A549 (cell line): ENCODE data around the gene TCF20.

Experiments
- BHLHE40 ChIP-seq: IDR thresholded peaks from 2 replicates; pipeline ENCODE4 v1.6.1; 2012; ENCODE audit warnings: low read depth, low read length, inconsistent platforms
- JUNB ChIP-seq: fragments of >200 bp; sonication (Bioruptor Twin); formaldehyde crosslinking; IDR thresholded peaks from 2 replicates; pipeline ENCODE4 v1.6.1; 2016
- POLR2A ChIP-seq: IDR thresholded peaks from 2 replicates; pipeline ENCODE4 v1.6.1; 2012; ENCODE audit warnings: mild to moderate bottlenecking, low read length
- TF ChIP-seq, protein P1 (sequence below): fragments of >200 bp; sonication (Bioruptor Twin); formaldehyde crosslinking; IDR thresholded peaks from 3 replicates; pipeline ENCODE4 v1.5.1; 2016
- TF ChIP-seq, protein P2 (sequence below): fragments of >200 bp; sonication (Bioruptor Twin); formaldehyde crosslinking; IDR thresholded peaks from 3 replicates; pipeline ENCODE4 v1.6.1; 2016

DNA sequence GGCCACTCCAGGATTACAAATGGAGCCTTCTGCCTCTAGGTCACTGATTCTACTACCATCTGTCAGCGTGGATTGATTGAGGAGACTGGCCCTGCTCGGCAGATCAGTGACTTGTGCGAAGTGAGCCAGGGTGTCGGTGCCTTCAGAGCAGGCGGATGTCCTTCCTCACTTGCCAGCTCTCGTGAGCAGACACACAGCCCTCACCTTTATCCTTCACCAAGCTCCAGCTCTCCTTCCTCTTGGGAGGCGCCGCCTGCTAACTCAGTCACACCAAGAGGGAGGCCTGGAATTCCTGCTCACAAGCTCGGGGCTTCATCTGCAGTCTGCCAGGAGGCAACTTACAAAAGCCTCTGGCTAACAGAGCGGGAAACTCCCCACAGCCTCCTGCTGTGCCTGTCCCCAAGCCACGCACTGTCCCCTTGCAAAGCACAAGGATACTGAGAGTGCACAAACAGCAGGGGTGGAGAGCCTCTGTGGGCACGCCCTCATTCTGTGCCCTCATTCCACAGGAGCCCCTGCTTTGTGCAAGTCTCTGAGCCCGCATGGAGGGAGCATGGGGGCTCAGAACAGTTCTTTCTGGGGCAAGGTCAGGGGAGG, 3.5 kb upstream of the TCF20 start:
- TF ChIP-seq BHLHE40 (no peak), POLR2A (no peak), JUNB (no peak)
- TF ChIP-seq, protein P1, sequence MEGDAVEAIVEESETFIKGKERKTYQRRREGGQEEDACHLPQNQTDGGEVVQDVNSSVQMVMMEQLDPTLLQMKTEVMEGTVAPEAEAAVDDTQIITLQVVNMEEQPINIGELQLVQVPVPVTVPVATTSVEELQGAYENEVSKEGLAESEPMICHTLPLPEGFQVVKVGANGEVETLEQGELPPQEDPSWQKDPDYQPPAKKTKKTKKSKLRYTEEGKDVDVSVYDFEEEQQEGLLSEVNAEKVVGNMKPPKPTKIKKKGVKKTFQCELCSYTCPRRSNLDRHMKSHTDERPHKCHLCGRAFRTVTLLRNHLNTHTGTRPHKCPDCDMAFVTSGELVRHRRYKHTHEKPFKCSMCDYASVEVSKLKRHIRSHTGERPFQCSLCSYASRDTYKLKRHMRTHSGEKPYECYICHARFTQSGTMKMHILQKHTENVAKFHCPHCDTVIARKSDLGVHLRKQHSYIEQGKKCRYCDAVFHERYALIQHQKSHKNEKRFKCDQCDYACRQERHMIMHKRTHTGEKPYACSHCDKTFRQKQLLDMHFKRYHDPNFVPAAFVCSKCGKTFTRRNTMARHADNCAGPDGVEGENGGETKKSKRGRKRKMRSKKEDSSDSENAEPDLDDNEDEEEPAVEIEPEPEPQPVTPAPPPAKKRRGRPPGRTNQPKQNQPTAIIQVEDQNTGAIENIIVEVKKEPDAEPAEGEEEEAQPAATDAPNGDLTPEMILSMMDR: no peak
- TF ChIP-seq, protein P2, sequence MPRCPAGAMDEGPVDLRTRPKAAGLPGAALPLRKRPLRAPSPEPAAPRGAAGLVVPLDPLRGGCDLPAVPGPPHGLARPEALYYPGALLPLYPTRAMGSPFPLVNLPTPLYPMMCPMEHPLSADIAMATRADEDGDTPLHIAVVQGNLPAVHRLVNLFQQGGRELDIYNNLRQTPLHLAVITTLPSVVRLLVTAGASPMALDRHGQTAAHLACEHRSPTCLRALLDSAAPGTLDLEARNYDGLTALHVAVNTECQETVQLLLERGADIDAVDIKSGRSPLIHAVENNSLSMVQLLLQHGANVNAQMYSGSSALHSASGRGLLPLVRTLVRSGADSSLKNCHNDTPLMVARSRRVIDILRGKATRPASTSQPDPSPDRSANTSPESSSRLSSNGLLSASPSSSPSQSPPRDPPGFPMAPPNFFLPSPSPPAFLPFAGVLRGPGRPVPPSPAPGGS: no peak
